Hepatocyte (in vitro differentiated cells): ENCODE measurements around the gene CYGB.

Experiments used
- EZH2 ChIP-seq: fragments of 200-600 bp; sonication (generic); IDR thresholded peaks from 2 replicates; pipeline ENCODE4 v1.6.1; 2016; ENCODE audit warnings: antibody characterized with exemption, mild to moderate bottlenecking, borderline replicate concordance
- EZH2phosphoT487 ChIP-seq: fragments of 200-600 bp; sonication (generic); IDR thresholded peaks from one replicate; pipeline ENCODE4 v1.6.1; 2018; ENCODE audit warnings: antibody characterized with exemption, mild to moderate bottlenecking, low read depth, moderate library complexity; ENCODE audit not compliant: unreplicated experiment, severe bottlenecking
- TF ChIP-seq, protein P1 (sequence below): fragments of 200-600 bp; sonication (generic); IDR thresholded peaks from 2 replicates; pipeline ENCODE4 v1.5.1; 2016; ENCODE audit warnings: antibody characterized with exemption, mild to moderate bottlenecking; ENCODE audit not compliant: poor library complexity

DNA sequence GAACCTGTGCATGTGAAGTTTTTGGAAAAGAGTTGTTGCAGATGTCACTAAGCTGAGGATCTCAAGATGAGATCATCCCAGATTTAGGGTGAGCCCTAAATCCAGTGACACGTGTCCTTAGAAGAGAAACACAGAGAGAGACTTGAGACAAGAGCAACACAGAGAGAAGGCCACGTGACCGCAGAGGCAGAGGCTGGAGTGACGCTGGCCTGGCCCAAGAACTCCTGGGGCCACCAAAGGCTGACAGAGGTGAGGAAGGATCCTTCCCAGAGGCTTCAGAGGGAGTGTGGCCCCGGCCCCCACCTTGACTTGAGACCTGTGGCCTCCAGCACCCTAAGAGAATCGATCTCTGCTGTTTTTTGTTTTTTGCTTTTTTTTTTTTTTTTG lies 24.2 kb downstream of the CYGB start:
- TF ChIP-seq, protein P1, sequence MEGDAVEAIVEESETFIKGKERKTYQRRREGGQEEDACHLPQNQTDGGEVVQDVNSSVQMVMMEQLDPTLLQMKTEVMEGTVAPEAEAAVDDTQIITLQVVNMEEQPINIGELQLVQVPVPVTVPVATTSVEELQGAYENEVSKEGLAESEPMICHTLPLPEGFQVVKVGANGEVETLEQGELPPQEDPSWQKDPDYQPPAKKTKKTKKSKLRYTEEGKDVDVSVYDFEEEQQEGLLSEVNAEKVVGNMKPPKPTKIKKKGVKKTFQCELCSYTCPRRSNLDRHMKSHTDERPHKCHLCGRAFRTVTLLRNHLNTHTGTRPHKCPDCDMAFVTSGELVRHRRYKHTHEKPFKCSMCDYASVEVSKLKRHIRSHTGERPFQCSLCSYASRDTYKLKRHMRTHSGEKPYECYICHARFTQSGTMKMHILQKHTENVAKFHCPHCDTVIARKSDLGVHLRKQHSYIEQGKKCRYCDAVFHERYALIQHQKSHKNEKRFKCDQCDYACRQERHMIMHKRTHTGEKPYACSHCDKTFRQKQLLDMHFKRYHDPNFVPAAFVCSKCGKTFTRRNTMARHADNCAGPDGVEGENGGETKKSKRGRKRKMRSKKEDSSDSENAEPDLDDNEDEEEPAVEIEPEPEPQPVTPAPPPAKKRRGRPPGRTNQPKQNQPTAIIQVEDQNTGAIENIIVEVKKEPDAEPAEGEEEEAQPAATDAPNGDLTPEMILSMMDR: no peak
- TF ChIP-seq EZH2 (no peak), EZH2phosphoT487 (no peak)
